SK-N-SH (cell line): ENCODE measurements around the gene DTX1.

Experiments
- EZH2phosphoT487 ChIP-seq: fragments of 200-600 bp; sonication (generic); IDR thresholded peaks from 2 replicates; pipeline ENCODE4 v1.6.1; 2017; ENCODE audit warnings: low read depth, mixed run types, mild to moderate bottlenecking, antibody characterized with exemption, moderate library complexity, borderline replicate concordance
- FOXJ3 ChIP-seq: sonication (generic); formaldehyde crosslinking; IDR thresholded peaks from 2 replicates; pipeline ENCODE4 v1.5.1; 2020; ENCODE audit warnings: mild to moderate bottlenecking, missing genetic modification reagents
- GABPA ChIP-seq: IDR thresholded peaks from 2 replicates; pipeline ENCODE4 v1.4.0; 2012; ENCODE audit warnings: low read depth, mild to moderate bottlenecking
- JUND ChIP-seq: IDR thresholded peaks from 2 replicates; pipeline ENCODE4 v1.4.0; 2012
- RFX5 ChIP-seq: IDR thresholded peaks from 2 replicates; pipeline ENCODE4 v1.6.1; 2012; ENCODE audit warnings: mild to moderate bottlenecking, improper control_type of control experiment, low read length
- SMC3 ChIP-seq: IDR thresholded peaks from 2 replicates; pipeline ENCODE4 v1.6.1; 2012; ENCODE audit warnings: low read depth, low read length, improper control_type of control experiment
- YY1 ChIP-seq: IDR thresholded peaks from 2 replicates; pipeline ENCODE4 v1.4.0; 2012; ENCODE audit warnings: low read depth, mild to moderate bottlenecking
- TF ChIP-seq, protein P1 (sequence below): fragments of 200-600 bp; sonication (generic); IDR thresholded peaks from 2 replicates; pipeline ENCODE4 v1.6.1; 2017; ENCODE audit warnings: antibody characterized with exemption, mild to moderate bottlenecking, moderate library complexity
- TF ChIP-seq, protein P2 (sequence below): fragments of 150-350 bp; IDR thresholded peaks from 2 replicates; pipeline ENCODE4 v1.6.1; 2017; ENCODE audit warnings: antibody characterized with exemption, low read length, low read depth, borderline replicate concordance
- TF ChIP-seq, protein P3 (sequence below): IDR thresholded peaks from 2 replicates; pipeline ENCODE4 v1.4.0; 2012; ENCODE audit warnings: low read depth, borderline replicate concordance

DNA sequence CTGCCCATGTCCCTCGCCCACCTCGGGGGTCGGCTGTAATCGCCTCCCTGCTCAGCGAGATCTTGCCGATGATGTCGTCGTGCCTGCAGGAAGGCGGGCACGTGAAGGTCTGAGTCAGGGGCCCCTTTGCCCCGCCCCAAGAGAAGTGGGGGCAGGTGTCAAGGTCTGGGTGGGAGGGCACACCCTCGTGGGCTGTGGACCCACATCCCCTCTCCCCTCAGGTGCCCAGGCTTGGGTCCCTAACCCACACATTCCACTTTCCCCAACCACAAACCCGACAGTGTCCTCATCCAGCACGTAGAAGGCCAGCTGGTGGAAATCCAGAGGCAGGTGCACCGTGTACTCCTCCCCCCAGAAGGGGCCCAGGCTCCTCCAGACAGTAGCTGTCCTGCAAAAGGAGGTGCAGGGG lies 71.3 kb downstream of the DTX1 start:
- TF ChIP-seq EZH2phosphoT487 (no peak), SMC3 (no peak), RFX5 (no peak), YY1 (no peak), GABPA (no peak), FOXJ3 (CRISPR knock-in tag) (no peak), JUND (no peak)
- TF ChIP-seq, protein P1, sequence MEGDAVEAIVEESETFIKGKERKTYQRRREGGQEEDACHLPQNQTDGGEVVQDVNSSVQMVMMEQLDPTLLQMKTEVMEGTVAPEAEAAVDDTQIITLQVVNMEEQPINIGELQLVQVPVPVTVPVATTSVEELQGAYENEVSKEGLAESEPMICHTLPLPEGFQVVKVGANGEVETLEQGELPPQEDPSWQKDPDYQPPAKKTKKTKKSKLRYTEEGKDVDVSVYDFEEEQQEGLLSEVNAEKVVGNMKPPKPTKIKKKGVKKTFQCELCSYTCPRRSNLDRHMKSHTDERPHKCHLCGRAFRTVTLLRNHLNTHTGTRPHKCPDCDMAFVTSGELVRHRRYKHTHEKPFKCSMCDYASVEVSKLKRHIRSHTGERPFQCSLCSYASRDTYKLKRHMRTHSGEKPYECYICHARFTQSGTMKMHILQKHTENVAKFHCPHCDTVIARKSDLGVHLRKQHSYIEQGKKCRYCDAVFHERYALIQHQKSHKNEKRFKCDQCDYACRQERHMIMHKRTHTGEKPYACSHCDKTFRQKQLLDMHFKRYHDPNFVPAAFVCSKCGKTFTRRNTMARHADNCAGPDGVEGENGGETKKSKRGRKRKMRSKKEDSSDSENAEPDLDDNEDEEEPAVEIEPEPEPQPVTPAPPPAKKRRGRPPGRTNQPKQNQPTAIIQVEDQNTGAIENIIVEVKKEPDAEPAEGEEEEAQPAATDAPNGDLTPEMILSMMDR, result no peak
- TF ChIP-seq, protein P2, sequence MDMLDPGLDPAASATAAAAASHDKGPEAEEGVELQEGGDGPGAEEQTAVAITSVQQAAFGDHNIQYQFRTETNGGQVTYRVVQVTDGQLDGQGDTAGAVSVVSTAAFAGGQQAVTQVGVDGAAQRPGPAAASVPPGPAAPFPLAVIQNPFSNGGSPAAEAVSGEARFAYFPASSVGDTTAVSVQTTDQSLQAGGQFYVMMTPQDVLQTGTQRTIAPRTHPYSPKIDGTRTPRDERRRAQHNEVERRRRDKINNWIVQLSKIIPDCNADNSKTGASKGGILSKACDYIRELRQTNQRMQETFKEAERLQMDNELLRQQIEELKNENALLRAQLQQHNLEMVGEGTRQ, result no peak
- TF ChIP-seq, protein P3, sequence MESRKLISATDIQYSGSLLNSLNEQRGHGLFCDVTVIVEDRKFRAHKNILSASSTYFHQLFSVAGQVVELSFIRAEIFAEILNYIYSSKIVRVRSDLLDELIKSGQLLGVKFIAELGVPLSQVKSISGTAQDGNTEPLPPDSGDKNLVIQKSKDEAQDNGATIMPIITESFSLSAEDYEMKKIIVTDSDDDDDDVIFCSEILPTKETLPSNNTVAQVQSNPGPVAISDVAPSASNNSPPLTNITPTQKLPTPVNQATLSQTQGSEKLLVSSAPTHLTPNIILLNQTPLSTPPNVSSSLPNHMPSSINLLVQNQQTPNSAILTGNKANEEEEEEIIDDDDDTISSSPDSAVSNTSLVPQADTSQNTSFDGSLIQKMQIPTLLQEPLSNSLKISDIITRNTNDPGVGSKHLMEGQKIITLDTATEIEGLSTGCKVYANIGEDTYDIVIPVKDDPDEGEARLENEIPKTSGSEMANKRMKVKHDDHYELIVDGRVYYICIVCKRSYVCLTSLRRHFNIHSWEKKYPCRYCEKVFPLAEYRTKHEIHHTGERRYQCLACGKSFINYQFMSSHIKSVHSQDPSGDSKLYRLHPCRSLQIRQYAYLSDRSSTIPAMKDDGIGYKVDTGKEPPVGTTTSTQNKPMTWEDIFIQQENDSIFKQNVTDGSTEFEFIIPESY, result no peak
